ENCODE results near the gene CORO2B.

DNA sequence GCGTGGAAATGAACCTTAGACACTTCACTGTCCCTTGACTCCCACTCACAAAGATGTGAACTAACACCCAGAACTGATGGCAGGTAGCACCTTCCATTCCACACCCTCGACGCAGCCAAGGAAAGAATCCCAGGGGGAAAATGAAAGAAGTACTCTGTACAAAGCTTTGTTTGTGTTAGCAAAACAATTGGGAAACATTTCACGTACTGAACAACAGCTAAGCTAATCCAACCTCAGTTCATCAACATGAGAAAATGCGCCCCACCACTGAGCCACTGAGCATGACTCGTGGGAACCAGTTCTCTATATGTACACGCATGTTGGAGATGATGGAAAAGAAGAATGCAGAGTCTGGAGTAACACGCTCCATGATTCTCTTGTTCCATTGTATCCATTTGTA lies 32.0 kb downstream of the CORO2B start:
- TF ChIP-seq, protein P1, sequence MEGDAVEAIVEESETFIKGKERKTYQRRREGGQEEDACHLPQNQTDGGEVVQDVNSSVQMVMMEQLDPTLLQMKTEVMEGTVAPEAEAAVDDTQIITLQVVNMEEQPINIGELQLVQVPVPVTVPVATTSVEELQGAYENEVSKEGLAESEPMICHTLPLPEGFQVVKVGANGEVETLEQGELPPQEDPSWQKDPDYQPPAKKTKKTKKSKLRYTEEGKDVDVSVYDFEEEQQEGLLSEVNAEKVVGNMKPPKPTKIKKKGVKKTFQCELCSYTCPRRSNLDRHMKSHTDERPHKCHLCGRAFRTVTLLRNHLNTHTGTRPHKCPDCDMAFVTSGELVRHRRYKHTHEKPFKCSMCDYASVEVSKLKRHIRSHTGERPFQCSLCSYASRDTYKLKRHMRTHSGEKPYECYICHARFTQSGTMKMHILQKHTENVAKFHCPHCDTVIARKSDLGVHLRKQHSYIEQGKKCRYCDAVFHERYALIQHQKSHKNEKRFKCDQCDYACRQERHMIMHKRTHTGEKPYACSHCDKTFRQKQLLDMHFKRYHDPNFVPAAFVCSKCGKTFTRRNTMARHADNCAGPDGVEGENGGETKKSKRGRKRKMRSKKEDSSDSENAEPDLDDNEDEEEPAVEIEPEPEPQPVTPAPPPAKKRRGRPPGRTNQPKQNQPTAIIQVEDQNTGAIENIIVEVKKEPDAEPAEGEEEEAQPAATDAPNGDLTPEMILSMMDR (conservative IDR thresholded peaks at IDR 0.05; ENCODE audit: low read depth in 2 of 2), result no peak
- no peak for TF ChIP-seq CREB1 (CRISPR knock-in tag; IDR thresholded peaks at IDR 0.05; ENCODE audit: low read depth)
- no peak for TF ChIP-seq ZNF114 (CRISPR knock-in tag; IDR thresholded peaks at IDR 0.05)
- TF ChIP-seq EZH2 (IDR thresholded peaks at IDR 0.05; ENCODE audit: low read depth, unreplicated experiment), result no peak
- TF ChIP-seq POLR2AphosphoS5 (IDR thresholded peaks at IDR 0.05; ENCODE audit: low read depth), result no peak
- TF ChIP-seq, protein P2, sequence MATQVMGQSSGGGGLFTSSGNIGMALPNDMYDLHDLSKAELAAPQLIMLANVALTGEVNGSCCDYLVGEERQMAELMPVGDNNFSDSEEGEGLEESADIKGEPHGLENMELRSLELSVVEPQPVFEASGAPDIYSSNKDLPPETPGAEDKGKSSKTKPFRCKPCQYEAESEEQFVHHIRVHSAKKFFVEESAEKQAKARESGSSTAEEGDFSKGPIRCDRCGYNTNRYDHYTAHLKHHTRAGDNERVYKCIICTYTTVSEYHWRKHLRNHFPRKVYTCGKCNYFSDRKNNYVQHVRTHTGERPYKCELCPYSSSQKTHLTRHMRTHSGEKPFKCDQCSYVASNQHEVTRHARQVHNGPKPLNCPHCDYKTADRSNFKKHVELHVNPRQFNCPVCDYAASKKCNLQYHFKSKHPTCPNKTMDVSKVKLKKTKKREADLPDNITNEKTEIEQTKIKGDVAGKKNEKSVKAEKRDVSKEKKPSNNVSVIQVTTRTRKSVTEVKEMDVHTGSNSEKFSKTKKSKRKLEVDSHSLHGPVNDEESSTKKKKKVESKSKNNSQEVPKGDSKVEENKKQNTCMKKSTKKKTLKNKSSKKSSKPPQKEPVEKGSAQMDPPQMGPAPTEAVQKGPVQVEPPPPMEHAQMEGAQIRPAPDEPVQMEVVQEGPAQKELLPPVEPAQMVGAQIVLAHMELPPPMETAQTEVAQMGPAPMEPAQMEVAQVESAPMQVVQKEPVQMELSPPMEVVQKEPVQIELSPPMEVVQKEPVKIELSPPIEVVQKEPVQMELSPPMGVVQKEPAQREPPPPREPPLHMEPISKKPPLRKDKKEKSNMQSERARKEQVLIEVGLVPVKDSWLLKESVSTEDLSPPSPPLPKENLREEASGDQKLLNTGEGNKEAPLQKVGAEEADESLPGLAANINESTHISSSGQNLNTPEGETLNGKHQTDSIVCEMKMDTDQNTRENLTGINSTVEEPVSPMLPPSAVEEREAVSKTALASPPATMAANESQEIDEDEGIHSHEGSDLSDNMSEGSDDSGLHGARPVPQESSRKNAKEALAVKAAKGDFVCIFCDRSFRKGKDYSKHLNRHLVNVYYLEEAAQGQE (IDR thresholded peaks at IDR 0.05; ENCODE audit: unreplicated experiment), result no peak
- no peak for TF ChIP-seq EZH2phosphoT487 (IDR thresholded peaks at IDR 0.05; ENCODE audit: unreplicated experiment)
- TF ChIP-seq JUNB (IDR thresholded peaks at IDR 0.05; ENCODE audit: unreplicated experiment), result no peak

All from GM23338 (cell line).